ENCODE results near the gene TOX3. TPM values are rescaled to one million over a fixed set of nuclear protein-coding genes. Genes with fewer than 3 reads are reported as not detected.

TOX3 gene
- total and polyA plus RNA-seq, 2 of the 13 experiments (the other 11 are each of a cell fraction or from before 2014, with no cell fraction given), result 14.5 to 98.6 TPM

DNA sequence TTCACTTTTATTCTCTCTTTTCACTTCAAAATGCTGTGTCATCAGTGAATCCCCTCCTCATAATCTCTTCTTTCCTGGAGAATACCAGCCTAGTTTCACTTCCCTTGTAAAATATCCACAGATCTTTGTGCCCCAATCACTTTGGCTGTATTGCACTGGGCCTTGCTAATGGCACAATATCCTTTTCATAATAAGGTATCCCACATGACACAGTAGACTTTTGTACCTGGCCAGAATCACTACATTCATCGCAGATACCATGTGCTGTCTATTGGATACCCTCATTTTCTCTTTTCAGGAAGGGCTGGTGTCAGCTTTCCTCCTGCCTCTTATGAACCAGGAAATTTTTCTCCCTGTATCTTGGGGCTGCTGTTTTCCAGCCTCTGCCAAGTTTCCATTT is 25.7 kb upstream of the TOX3 start:
- Histone ChIP-seq H3K9me3 (ENCODE audit: low read length) (no peaks in the 10 kb centered on the region), H3K9ac (ENCODE audit: insufficient read depth, low read depth, low read length) (no peak overlapping the region), H3K4me3 (replicated peaks in 1 of 3; ENCODE audit: insufficient read depth in 1 of 3, low read depth in 2 of 3, low read length in 3 of 3) (no peak overlapping the region), H3K79me2 (ENCODE audit: insufficient read depth, low read length) (no peaks in the 10 kb centered on the region), H4K20me1 (ENCODE audit: insufficient read depth, low read length) (no peaks in the 10 kb centered on the region), H3K4me2 (ENCODE audit: low read depth, low read length) (no peak overlapping the region), H2AFZ (ENCODE audit: low read length) (no peak overlapping the region), H3K27ac (ENCODE audit: extremely low read length, insufficient read depth, low read length) (peak overlapping the region; percentile 71), H3K27me3 (ENCODE audit: control insufficient read depth in 1 of 2, insufficient read depth in 2 of 2, low read length in 2 of 2) (no peaks in the 10 kb centered on the region), H3K36me3 (replicated peaks in 1 of 2; ENCODE audit: control insufficient read depth in 1 of 2, insufficient read depth in 2 of 2, low read length in 2 of 2) (no peaks in the 10 kb centered on the region), H3K4me1 (ENCODE audit: insufficient read depth, low read length) (peaks cover 100% of the 10 kb centered on the region)
- POLR2A ChIA-PET, result interaction anchor here (1.1 to 2.3 kb wide), 4 partner anchors 8 to 80 kb away, joined by 3 to 33 read pairs (median 14); no protein-coding TSS in a partner anchor
- no TSS peak for BruUV-seq (replicated peaks)
- in situ Hi-C loops (cut with HindIII; ENCODE audit: extremely low pct_ligation_motif_present, low pct_unique_long_range_greater_than_20kb) (no loop called here), intact Hi-C loops (cut with micrococcal nuclease; ENCODE audit: unreplicated experiment) (loop anchor here (2.0 kb wide), 2 partner anchors 24 kb away; no protein-coding TSS in a partner anchor)
- ATAC-seq (no peak), DNase-seq (ENCODE audit: low spot score) (peak; percentile 62), FAIRE-seq (no peak)
- CTCF ChIA-PET (ENCODE audit: low intra/inter-chr PET ratio, low total read pairs), result no interaction called here
- WGBS (ENCODE audit: low lambda C conversion rate), result 88% methylated on average over 1 of the region's 1 CpG
- no peak for TF ChIP-seq SRY (CRISPR knock-in tag; IDR thresholded peaks at IDR 0.05)
- TF ChIP-seq CEBPG (CRISPR knock-in tag; IDR thresholded peaks at IDR 0.05), result 0 out of 2 replicates have a peak, but pooled peaks have one; percentile 19
- no peak for TF ChIP-seq RARA (CRISPR knock-in tag; IDR thresholded peaks at IDR 0.05)
- TF ChIP-seq U2AF2 (IDR thresholded peaks at IDR 0.05; ENCODE audit: low read depth, low read length), result no peak
- TF ChIP-seq ZNF547 (CRISPR knock-in tag; IDR thresholded peaks at IDR 0.05), result no peak
- TF ChIP-seq CHCHD3 (CRISPR knock-in tag; IDR thresholded peaks at IDR 0.05), result no peak
- TF ChIP-seq, protein P1, sequence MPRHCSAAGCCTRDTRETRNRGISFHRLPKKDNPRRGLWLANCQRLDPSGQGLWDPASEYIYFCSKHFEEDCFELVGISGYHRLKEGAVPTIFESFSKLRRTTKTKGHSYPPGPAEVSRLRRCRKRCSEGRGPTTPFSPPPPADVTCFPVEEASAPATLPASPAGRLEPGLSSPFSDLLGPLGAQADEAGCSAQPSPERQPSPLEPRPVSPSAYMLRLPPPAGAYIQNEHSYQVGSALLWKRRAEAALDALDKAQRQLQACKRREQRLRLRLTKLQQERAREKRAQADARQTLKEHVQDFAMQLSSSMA (CRISPR knock-in tag; IDR thresholded peaks at IDR 0.05), result no peak
- no peak for TF ChIP-seq ZNF124 (CRISPR knock-in tag; IDR thresholded peaks at IDR 0.05)
- TF ChIP-seq NFATC3 (CRISPR knock-in tag; IDR thresholded peaks at IDR 0.05), result no peak
- TF ChIP-seq SKI (IDR thresholded peaks at IDR 0.05; ENCODE audit: partially characterized antibody), result no peak
- no peak for TF ChIP-seq ZNF331 (CRISPR knock-in tag; IDR thresholded peaks at IDR 0.05)
- no peak for TF ChIP-seq ZNF484 (CRISPR knock-in tag; IDR thresholded peaks at IDR 0.05; ENCODE audit: borderline replicate concordance, low read depth)
- TF ChIP-seq ZNF44 (CRISPR knock-in tag; IDR thresholded peaks at IDR 0.05), result no peak
- TF ChIP-seq ZNF563 (CRISPR knock-in tag; IDR thresholded peaks at IDR 0.05), result no peak
- peak; percentile 16; the same call in 1 of the 2 replicates for TF ChIP-seq SAP130 (CRISPR knock-in tag; IDR thresholded peaks at IDR 0.05; ENCODE audit: low read depth)
- no peak for TF ChIP-seq ZNF143 (CRISPR knock-in tag; IDR thresholded peaks at IDR 0.05)
- 0 out of 2 replicates have a peak, but pooled peaks have one; percentile 33 for TF ChIP-seq MED1 (CRISPR knock-in tag; IDR thresholded peaks at IDR 0.05)
- no peak for TF ChIP-seq RARG (CRISPR knock-in tag; IDR thresholded peaks at IDR 0.05; ENCODE audit: low read depth)
- TF ChIP-seq ZNF790 (CRISPR knock-in tag; IDR thresholded peaks at IDR 0.05; ENCODE audit: borderline replicate concordance), result no peak
- TF ChIP-seq MIER3 (CRISPR knock-in tag; IDR thresholded peaks at IDR 0.05; ENCODE audit: borderline replicate concordance), result no peak
- no peak for TF ChIP-seq ZNF260 (CRISPR knock-in tag; IDR thresholded peaks at IDR 0.05; ENCODE audit: borderline replicate concordance, low read depth)
- TF ChIP-seq, protein P2, sequence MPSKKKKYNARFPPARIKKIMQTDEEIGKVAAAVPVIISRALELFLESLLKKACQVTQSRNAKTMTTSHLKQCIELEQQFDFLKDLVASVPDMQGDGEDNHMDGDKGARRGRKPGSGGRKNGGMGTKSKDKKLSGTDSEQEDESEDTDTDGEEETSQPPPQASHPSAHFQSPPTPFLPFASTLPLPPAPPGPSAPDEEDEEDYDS (CRISPR knock-in tag; IDR thresholded peaks at IDR 0.05), result no peak
- peak; percentile 50; the same call in 1 of the 2 replicates for TF ChIP-seq ZSCAN29 (CRISPR knock-in tag; conservative IDR thresholded peaks at IDR 0.05)
- no peak for TF ChIP-seq ZNF296 (CRISPR knock-in tag; conservative IDR thresholded peaks at IDR 0.05)
- no peak for TF ChIP-seq PHF20 (CRISPR knock-in tag; IDR thresholded peaks at IDR 0.05)
- no peak for TF ChIP-seq ARHGAP35 (CRISPR knock-in tag; IDR thresholded peaks at IDR 0.05; ENCODE audit: borderline replicate concordance)
- TF ChIP-seq, protein P3, sequence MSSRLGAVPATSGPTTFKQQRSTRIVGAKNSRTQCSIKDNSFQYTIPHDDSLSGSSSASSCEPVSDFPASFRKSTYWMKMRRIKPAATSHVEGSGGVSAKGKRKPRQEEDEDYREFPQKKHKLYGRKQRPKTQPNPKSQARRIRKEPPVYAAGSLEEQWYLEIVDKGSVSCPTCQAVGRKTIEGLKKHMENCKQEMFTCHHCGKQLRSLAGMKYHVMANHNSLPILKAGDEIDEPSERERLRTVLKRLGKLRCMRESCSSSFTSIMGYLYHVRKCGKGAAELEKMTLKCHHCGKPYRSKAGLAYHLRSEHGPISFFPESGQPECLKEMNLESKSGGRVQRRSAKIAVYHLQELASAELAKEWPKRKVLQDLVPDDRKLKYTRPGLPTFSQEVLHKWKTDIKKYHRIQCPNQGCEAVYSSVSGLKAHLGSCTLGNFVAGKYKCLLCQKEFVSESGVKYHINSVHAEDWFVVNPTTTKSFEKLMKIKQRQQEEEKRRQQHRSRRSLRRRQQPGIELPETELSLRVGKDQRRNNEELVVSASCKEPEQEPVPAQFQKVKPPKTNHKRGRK (CRISPR knock-in tag; IDR thresholded peaks at IDR 0.05), result 0 out of 2 replicates have a peak, but pooled peaks have one; percentile 2
